HepG2 (cell line): ENCODE data around the gene ARHGAP32. TPM values are rescaled to one million over a fixed set of nuclear protein-coding genes. Genes with fewer than 3 reads are reported as not detected.

Source experiments
- ATAC-seq: fragments of 200-7000 bp; cut with Tn5 transposase; 3 replicates; pipeline ENCODE4 v1.9.1; 2020; ENCODE audit warnings: mild to moderate bottlenecking, moderate library complexity
- BruUV-seq: library from RNA; stranded (reverse); fragments of 400-500 nt; replicated peaks from 2 replicates; lab custom pipeline; 2021; lab: Mats Ljungman, UMichigan
- CTCF ChIA-PET: fragments of 300-600 bp; formaldehyde crosslinking; extraction: SDS; loops from one replicate; lab custom pipeline; 2021; ENCODE audit warnings: low total read pairs, inconsistent platforms, low intra/inter-chr PET ratio; lab: Yijun Ruan, JAX
- POLR2A ChIA-PET: fragments of 350-600 bp; sonication (Branson Sonifier 250); formaldehyde crosslinking; loops from one replicate; lab custom pipeline; 2020; ENCODE audit warnings: antibody characterized with exemption, inconsistent platforms; lab: Yijun Ruan, JAX
- DNase-seq: peaks from one replicate; pipeline ENCODE4 v3.0.0-alpha.2; 2015; ENCODE audit warnings: low spot score
- FAIRE-seq: peaks from 3 replicates; lab custom pipeline; 2011; peaks lifted over from hg19 to GRCh38; lab: Jason Lieb, UNC
- H2AFZ ChIP-seq: one replicate; pipeline ENCODE4 v1.6.1; 2011; ENCODE audit warnings: low read length, inconsistent platforms
- H3K27ac ChIP-seq: fragments of 300-600 bp; 3 replicates; pipeline ENCODE4 v1.8.0; 2011; ENCODE audit warnings: mixed run types, mild to moderate bottlenecking, mixed read lengths, low read length, inconsistent platforms; ENCODE audit not compliant: insufficient read depth; ENCODE audit errors: extremely low read length
- H3K27me3 ChIP-seq, 2 experiments: fragments of 200-600 bp in 1 of 2; 2 replicates in 1 of 2; 3 replicates in 1 of 2; pipeline versions ENCODE4 v1.6.0 to v1.8.0; 2011; ENCODE audit warnings: low read length in 2 of 2, mild to moderate bottlenecking in 2 of 2, moderate library complexity in 2 of 2, inconsistent platforms in 1 of 2; ENCODE audit not compliant: insufficient read depth in 2 of 2, control insufficient read depth in 1 of 2
- H3K36me3 ChIP-seq, 2 experiments: fragments of 200-600 bp in 1 of 2; replicated peaks in 1 of 2; 2 replicates in 1 of 2; 3 replicates in 1 of 2; pipeline versions ENCODE4 v1.5.1 to v1.8.0; 2011; ENCODE audit warnings: low read length in 2 of 2, inconsistent platforms in 1 of 2; ENCODE audit not compliant: insufficient read depth in 2 of 2, control insufficient read depth in 1 of 2
- H3K4me1 ChIP-seq: 2 replicates; pipeline ENCODE4 v1.5.1; 2012; ENCODE audit warnings: low read length, inconsistent platforms; ENCODE audit not compliant: insufficient read depth
- H3K4me2 ChIP-seq: 2 replicates; pipeline ENCODE4 v1.6.0; 2011; ENCODE audit warnings: low read depth, low read length, inconsistent platforms
- H3K4me3 ChIP-seq, 3 experiments: fragments of 200-600 bp in 1 of 3; sonication (generic), shearing (Covaris generic) in 1 of 3; replicated peaks in 1 of 3; 2 replicates each; pipeline ENCODE4 v1.5.1; 2011 to 2016; ENCODE audit warnings: low read length in 3 of 3, inconsistent platforms in 2 of 3, low read depth in 2 of 3, mild to moderate bottlenecking in 2 of 3, control low read depth in 1 of 3, mixed read lengths in 1 of 3; ENCODE audit not compliant: insufficient read depth in 1 of 3
- H3K79me2 ChIP-seq: one replicate; pipeline ENCODE4 v1.6.1; 2011; ENCODE audit warnings: low read length, inconsistent platforms; ENCODE audit not compliant: insufficient read depth
- H3K9ac ChIP-seq: 2 replicates; pipeline ENCODE4 v1.6.0; 2011; ENCODE audit warnings: mild to moderate bottlenecking, low read depth, low read length, inconsistent platforms; ENCODE audit not compliant: insufficient read depth
- H3K9me3 ChIP-seq: 2 replicates; pipeline ENCODE4 v1.5.1; 2012; ENCODE audit warnings: mild to moderate bottlenecking, low read length
- H4K20me1 ChIP-seq: 2 replicates; pipeline ENCODE4 v1.6.0; 2011; ENCODE audit warnings: inconsistent platforms, mild to moderate bottlenecking, low read length, moderate library complexity; ENCODE audit not compliant: insufficient read depth
- BRD4 ChIP-seq: sonication (generic); formaldehyde crosslinking; IDR thresholded peaks from 2 replicates; pipeline ENCODE4 v1.4.0; 2020; ENCODE audit warnings: missing genetic modification reagents
- FOXK2 ChIP-seq: fragments of 450-650 bp; IDR thresholded peaks from 2 replicates; pipeline ENCODE4 v1.6.1; 2016
- NFE2L1 ChIP-seq: sonication (generic); formaldehyde crosslinking; IDR thresholded peaks from 2 replicates; pipeline ENCODE4 v1.4.0; 2020; ENCODE audit warnings: missing genetic modification reagents, mild to moderate bottlenecking, borderline replicate concordance
- RFX5 ChIP-seq: IDR thresholded peaks from 2 replicates; pipeline ENCODE4 v1.6.1; 2011; ENCODE audit warnings: low read depth, low read length, improper control_type of control experiment
- XBP1 ChIP-seq: sonication (generic); formaldehyde crosslinking; IDR thresholded peaks from 2 replicates; pipeline ENCODE4 v1.5.0; 2020; ENCODE audit warnings: missing genetic modification reagents
- ZNF230 ChIP-seq: sonication (generic); formaldehyde crosslinking; IDR thresholded peaks from 2 replicates; pipeline ENCODE4 v1.4.0; 2020; ENCODE audit warnings: mild to moderate bottlenecking, missing genetic modification reagents
- in situ Hi-C: cut with HindIII; loops from 2 replicates; pipeline ENCODE4 v1.10.0; 2017; ENCODE audit warnings: low pct_unique_long_range_greater_than_20kb; ENCODE audit not compliant: extremely low pct_ligation_motif_present
- intact Hi-C: fragments of 100-400 bp; cut with micrococcal nuclease; formaldehyde crosslinking; loops from one replicate; pipeline ENCODE4 v1.10.0; 2022; ENCODE audit not compliant: unreplicated experiment
- polyA plus RNA-seq, 8 experiments: library from polyadenylated mRNA; depleted of rRNA in 3 of 8; stranded (reverse) in 7 of 8; unstranded in 1 of 8; fragments of >200 nt; fragmentation: Illumina TruSeq in 4 of 8; extraction: Trizol in 4 of 8; gene quantifications; 2 replicates each; pipeline versions ENCODE4 v1.2.1 to v1.2.3, GENCODE V29; 2011 to 2016; ENCODE audit warnings: low read depth in 4 of 8, missing spikeins in 1 of 8, mixed read lengths in 1 of 8; ENCODE audit not compliant: insufficient read depth in 1 of 8
- total RNA-seq, 5 experiments: library from RNA; depleted of rRNA; stranded (reverse); fragments of >200 nt; fragmentation: Illumina TruSeq; extraction: Trizol; gene quantifications; 2 replicates each; pipeline ENCODE4 v1.2.3, GENCODE V29; 2016; ENCODE audit warnings: low read depth in 1 of 5
- TF ChIP-seq, protein P1 (sequence below): sonication (generic); formaldehyde crosslinking; IDR thresholded peaks from 2 replicates; pipeline ENCODE4 v1.5.1; 2020; ENCODE audit warnings: missing genetic modification reagents, mild to moderate bottlenecking, borderline replicate concordance
- TF ChIP-seq, protein P2 (sequence below): sonication (generic); formaldehyde crosslinking; IDR thresholded peaks from 2 replicates; pipeline ENCODE4 v1.5.1; 2020; ENCODE audit warnings: missing genetic modification reagents, mild to moderate bottlenecking, borderline replicate concordance
- TF ChIP-seq, protein P3 (sequence below): sonication (generic); formaldehyde crosslinking; IDR thresholded peaks from 2 replicates; pipeline ENCODE4 v1.4.0; 2020; ENCODE audit warnings: missing genetic modification reagents
- TF ChIP-seq, protein P4 (sequence below): sonication (generic); formaldehyde crosslinking; IDR thresholded peaks from 2 replicates; pipeline ENCODE4 v1.4.0; 2020; ENCODE audit warnings: missing genetic modification reagents, borderline replicate concordance

The ARHGAP32 gene
- total and polyA plus RNA-seq, 2 of the 13 experiments (the other 11 are each of a cell fraction or from before 2014, with no cell fraction given): 6.3 to 8.2 TPM

DNA sequence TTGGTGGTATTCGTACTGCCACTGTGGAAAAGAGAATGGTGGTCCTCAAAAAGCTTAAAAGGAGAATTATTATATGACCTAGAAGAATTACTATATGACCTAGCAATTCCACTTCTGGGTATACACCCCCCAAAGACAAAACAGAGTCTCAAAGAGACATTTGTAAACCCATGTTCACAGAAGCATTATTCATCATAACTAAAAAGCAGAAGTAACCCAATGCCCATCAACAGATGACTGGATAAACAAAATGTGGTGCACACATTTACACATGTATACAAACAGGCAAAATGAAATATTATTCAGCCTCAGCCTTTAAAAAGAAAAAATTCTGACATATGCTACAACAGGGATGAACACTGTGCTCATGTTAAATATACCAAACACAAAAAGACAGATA, 89.4 kb downstream of the ARHGAP32 start (continued):
- no peak for TF ChIP-seq RFX5
- TF ChIP-seq, protein P1, sequence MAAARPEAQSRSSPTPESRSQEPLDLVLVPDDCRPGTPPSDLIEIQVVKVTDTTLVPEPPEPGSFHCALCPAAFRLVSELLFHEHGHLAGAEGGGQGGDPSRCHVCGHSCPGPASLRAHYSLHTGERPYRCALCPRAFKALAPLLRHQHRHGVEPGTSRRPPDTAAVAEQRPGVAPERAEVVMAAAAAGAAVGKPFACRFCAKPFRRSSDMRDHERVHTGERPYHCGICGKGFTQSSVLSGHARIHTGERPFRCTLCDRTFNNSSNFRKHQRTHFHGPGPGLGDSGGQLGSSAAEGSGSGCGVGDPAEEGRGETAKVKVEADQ (CRISPR knock-in tag): no peak
- no peak for TF ChIP-seq FOXK2

DNA sequence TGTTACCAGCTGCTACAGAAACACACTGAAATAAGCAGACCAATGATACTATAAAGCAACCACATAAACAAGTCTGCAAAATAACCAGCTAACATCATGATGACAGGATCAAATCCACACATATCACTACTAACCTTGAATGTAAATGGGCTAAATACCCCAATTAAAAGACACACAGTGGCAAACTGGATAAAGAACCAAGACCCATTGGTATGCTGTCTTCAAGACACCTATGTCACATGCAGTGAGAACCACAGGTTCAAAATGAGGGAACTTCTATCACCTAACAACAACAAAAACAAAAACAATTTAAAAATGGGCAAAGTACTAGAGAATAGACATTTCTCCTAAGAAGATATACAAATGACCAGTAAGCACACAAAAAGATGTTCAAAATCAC, 89.9 kb downstream of the ARHGAP32 start:
- Histone ChIP-seq H3K79me2 (no peaks in the 10 kb centered on the region), H4K20me1 (no peaks in the 10 kb centered on the region), H3K9me3 (peaks cover 7% of the 10 kb centered on the region), H3K36me3 (peaks cover 0 to 1% of the 10 kb centered on the region in 2 experiments; a peak in 1 of 5 replicates), H3K27ac (no peak overlapping the region), H3K4me2 (no peak overlapping the region), H3K4me1 (no peaks in the 10 kb centered on the region), H3K27me3 (no peaks in the 10 kb centered on the region), H3K4me3 (no peak overlapping the region), H3K9ac (no peak overlapping the region), H2AFZ (no peak overlapping the region)
- TF ChIP-seq XBP1 (CRISPR knock-in tag) (no peak), NFE2L1 (CRISPR knock-in tag) (no peak), BRD4 (CRISPR knock-in tag) (no peak), ZNF230 (CRISPR knock-in tag) (no peak)
- TF ChIP-seq, protein P2, sequence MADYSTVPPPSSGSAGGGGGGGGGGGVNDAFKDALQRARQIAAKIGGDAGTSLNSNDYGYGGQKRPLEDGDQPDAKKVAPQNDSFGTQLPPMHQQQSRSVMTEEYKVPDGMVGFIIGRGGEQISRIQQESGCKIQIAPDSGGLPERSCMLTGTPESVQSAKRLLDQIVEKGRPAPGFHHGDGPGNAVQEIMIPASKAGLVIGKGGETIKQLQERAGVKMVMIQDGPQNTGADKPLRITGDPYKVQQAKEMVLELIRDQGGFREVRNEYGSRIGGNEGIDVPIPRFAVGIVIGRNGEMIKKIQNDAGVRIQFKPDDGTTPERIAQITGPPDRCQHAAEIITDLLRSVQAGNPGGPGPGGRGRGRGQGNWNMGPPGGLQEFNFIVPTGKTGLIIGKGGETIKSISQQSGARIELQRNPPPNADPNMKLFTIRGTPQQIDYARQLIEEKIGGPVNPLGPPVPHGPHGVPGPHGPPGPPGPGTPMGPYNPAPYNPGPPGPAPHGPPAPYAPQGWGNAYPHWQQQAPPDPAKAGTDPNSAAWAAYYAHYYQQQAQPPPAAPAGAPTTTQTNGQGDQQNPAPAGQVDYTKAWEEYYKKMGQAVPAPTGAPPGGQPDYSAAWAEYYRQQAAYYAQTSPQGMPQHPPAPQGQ: no peak
- TF ChIP-seq, protein P3, sequence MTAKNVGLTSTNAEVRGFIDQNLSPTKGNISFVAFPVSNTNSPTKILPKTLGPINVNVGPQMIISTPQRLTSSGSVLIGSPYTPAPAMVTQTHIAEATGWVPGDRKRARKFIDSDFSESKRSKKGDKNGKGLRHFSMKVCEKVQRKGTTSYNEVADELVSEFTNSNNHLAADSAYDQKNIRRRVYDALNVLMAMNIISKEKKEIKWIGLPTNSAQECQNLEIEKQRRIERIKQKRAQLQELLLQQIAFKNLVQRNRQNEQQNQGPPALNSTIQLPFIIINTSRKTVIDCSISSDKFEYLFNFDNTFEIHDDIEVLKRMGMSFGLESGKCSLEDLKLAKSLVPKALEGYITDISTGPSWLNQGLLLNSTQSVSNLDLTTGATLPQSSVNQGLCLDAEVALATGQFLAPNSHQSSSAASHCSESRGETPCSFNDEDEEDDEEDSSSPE: no peak
- TF ChIP-seq, protein P4, sequence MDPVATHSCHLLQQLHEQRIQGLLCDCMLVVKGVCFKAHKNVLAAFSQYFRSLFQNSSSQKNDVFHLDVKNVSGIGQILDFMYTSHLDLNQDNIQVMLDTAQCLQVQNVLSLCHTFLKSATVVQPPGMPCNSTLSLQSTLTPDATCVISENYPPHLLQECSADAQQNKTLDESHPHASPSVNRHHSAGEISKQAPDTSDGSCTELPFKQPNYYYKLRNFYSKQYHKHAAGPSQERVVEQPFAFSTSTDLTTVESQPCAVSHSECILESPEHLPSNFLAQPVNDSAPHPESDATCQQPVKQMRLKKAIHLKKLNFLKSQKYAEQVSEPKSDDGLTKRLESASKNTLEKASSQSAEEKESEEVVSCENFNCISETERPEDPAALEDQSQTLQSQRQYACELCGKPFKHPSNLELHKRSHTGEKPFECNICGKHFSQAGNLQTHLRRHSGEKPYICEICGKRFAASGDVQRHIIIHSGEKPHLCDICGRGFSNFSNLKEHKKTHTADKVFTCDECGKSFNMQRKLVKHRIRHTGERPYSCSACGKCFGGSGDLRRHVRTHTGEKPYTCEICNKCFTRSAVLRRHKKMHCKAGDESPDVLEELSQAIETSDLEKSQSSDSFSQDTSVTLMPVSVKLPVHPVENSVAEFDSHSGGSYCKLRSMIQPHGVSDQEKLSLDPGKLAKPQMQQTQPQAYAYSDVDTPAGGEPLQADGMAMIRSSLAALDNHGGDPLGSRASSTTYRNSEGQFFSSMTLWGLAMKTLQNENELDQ (CRISPR knock-in tag): no peak
- no TSS peak for BruUV-seq
- in situ Hi-C loops: no loop called here
- no peak for ATAC-seq
- no peak for FAIRE-seq
- CTCF ChIA-PET: no interaction called here
- POLR2A ChIA-PET: no interaction called here
- DNase-seq: no peak
- intact Hi-C loops: no loop called here
